Stomach smooth muscle (tissue), 2 donors: ENCODE measurements around the gene MAST2.

Source experiments
- H3K27ac ChIP-seq: one replicate; pipeline ENCODE4 v1.7.0; 2013; ENCODE audit warnings: mild to moderate bottlenecking, low read length, inconsistent platforms
- H3K27me3 ChIP-seq, 2 donors: one replicate each; pipeline ENCODE4 v1.7.0; 2013; ENCODE audit warnings: low read length in 2 of 2; ENCODE audit not compliant: insufficient read depth in 2 of 2, control insufficient read depth in 1 of 2
- H3K36me3 ChIP-seq, 2 donors: one replicate each; pipeline ENCODE4 v1.7.0; 2013; ENCODE audit warnings: low read length in 2 of 2; ENCODE audit not compliant: control insufficient read depth in 2 of 2, insufficient read depth in 2 of 2
- H3K4me1 ChIP-seq: one replicate; pipeline ENCODE4 v1.7.0; 2013; ENCODE audit warnings: low read length; ENCODE audit not compliant: control insufficient read depth, insufficient read depth
- H3K4me3 ChIP-seq, 2 donors: one replicate each; pipeline ENCODE4 v1.7.0; 2013; ENCODE audit warnings: low read length in 2 of 2
- H3K9ac ChIP-seq, 2 donors: one replicate each; pipeline ENCODE4 v1.7.0; 2013; ENCODE audit warnings: low read length in 2 of 2, mild to moderate bottlenecking in 1 of 2
- H3K9me3 ChIP-seq, 2 donors: one replicate each; pipeline ENCODE4 v1.7.0; 2013; ENCODE audit warnings: low read length in 2 of 2; ENCODE audit not compliant: control insufficient read depth in 2 of 2
- donor health status: healthy.
- donor health status: Pancreatic carcinoma.

Gene MAST2

GRCh38 chr1:45814776-45815175 lies 11.4 kb downstream of the MAST2 start:
- peaks cover 2 to 5% of the 10 kb centered on the region in 2 donors for H3K36me3 ChIP-seq
- H3K27me3 ChIP-seq: no peaks in the 10 kb centered on the region
- no peak overlapping the region for H3K9ac ChIP-seq
- H3K27ac ChIP-seq: no peak overlapping the region
- H3K4me3 ChIP-seq: no peak overlapping the region
- no peaks in the 10 kb centered on the region for H3K9me3 ChIP-seq
- no peaks in the 10 kb centered on the region for H3K4me1 ChIP-seq

GRCh38 chr1:45815667-45816458 lies 12.5 kb downstream of the MAST2 start:
- Histone ChIP-seq H3K4me1 (no peaks in the 10 kb centered on the region), H3K4me3 (no peak overlapping the region), H3K36me3 (peaks cover 2 to 5% of the 10 kb centered on the region in 2 donors), H3K27me3 (no peaks in the 10 kb centered on the region), H3K9ac (no peak overlapping the region), H3K9me3 (no peaks in the 10 kb centered on the region), H3K27ac (no peak overlapping the region)

DNA sequence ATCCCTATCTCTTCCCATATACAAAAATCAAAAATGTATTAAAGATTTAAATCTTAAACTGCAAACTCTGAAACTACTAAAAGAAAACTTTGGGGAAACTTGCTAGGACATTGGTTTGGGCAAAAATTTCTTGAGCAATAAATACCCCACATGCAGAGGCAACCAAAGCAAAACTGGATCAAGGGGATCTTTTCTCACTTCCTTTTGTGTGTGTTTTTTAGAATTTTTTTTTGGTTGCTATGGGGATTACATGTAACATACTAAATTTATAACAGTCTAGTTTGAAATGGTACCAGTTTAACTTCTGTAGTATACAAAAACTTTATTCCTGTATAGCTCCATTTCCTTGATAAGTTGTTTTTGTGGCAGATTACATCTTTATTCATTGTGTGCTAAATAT lies 16.8 kb downstream of the MAST2 start:
- H3K4me1 ChIP-seq: no peaks in the 10 kb centered on the region
- peaks cover 0 to 3% of the 10 kb centered on the region in 2 donors for H3K36me3 ChIP-seq
- H3K27ac ChIP-seq: no peak overlapping the region
- H3K9ac ChIP-seq: no peak overlapping the region
- no peak overlapping the region for H3K4me3 ChIP-seq
- no peaks in the 10 kb centered on the region for H3K9me3 ChIP-seq
- no peaks in the 10 kb centered on the region for H3K27me3 ChIP-seq

DNA sequence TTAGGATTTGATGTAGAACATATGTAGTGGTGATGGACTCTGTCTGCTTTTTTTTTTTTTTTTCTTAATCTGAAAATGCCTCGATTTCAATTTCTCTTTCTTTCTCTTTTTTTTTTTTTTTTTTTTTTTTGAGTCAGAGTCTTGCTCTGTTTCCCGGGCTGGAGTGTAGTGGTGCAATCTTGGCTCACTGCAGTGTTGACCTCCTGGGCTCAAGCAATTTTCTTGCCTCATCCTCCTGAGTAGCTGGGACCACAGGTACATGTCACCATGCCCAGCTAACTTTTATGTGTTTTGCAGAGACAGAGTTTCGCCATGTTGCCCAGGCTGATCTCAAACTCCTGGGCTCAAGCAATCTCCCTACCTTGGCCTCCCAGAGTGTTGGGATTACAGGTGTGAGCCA lies 17.4 kb downstream of the MAST2 start:
- Histone ChIP-seq H3K36me3 (peaks cover 0 to 3% of the 10 kb centered on the region in 2 donors), H3K4me1 (no peaks in the 10 kb centered on the region), H3K27me3 (no peaks in the 10 kb centered on the region), H3K9ac (no peak overlapping the region), H3K4me3 (no peak overlapping the region), H3K27ac (no peak overlapping the region), H3K9me3 (no peaks in the 10 kb centered on the region)

DNA sequence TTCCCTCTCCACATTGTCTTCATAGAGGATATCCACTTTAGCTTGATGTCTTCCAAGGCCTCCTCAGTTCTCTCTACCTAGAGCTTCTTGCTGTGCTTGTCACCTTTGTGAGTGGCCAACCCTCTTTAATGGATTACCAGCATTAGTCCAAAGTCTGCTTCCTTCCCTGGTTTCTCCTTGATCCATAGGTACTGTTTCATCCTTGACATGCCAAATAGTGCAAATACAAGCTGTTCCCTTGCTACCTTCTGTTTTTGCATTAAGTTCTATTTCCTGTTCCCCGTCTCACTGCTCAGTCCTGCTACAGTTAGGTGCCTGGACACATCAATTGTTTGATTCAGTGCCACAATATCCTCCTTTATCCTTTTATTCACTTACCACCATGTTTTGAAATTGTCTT lies 19.2 kb downstream of the MAST2 start:
- H3K9me3 ChIP-seq: no peaks in the 10 kb centered on the region
- H3K27ac ChIP-seq: no peak overlapping the region
- H3K9ac ChIP-seq: no peak overlapping the region
- H3K4me3 ChIP-seq: no peak overlapping the region
- no peaks in the 10 kb centered on the region for H3K4me1 ChIP-seq
- no peaks in the 10 kb centered on the region for H3K36me3 ChIP-seq
- no peaks in the 10 kb centered on the region for H3K27me3 ChIP-seq

DNA sequence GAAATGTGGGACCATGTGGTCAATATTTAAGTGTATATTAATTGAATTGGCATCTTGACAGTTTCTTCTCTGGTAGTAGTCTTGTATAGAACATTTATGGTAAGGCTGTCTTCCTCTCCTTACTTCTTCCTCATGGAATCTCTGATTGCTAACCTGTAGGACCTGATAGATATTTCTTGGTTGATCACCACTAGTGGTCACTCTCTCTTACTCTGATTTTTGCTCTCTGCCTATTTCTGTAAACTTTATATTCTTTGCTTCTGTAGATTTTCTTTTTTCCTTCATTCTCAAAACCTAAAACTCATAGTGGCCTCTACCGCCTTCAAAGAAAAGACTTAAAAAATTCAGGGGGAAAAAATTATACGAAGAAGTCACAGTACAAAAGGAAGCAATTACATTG lies 21.2 kb downstream of the MAST2 start:
- H3K4me3 ChIP-seq: no peak overlapping the region

GRCh38 chr1:45827256-45827655 lies 23.8 kb downstream of the MAST2 start:
- Histone ChIP-seq H3K27ac (no peak overlapping the region), H3K4me1 (no peaks in the 10 kb centered on the region), H3K36me3 (peaks cover 2 to 3% of the 10 kb centered on the region in 2 donors), H3K27me3 (no peaks in the 10 kb centered on the region), H3K9ac (no peak overlapping the region), H3K9me3 (no peaks in the 10 kb centered on the region), H3K4me3 (no peak overlapping the region)

More for the DNA sequence above, 21.2 kb downstream of the MAST2 start:
- Histone ChIP-seq H3K9ac (no peak overlapping the region), H3K27ac (no peak overlapping the region), H3K27me3 (no peaks in the 10 kb centered on the region), H3K9me3 (no peaks in the 10 kb centered on the region), H3K4me1 (no peaks in the 10 kb centered on the region), H3K36me3 (no peaks in the 10 kb centered on the region)

DNA sequence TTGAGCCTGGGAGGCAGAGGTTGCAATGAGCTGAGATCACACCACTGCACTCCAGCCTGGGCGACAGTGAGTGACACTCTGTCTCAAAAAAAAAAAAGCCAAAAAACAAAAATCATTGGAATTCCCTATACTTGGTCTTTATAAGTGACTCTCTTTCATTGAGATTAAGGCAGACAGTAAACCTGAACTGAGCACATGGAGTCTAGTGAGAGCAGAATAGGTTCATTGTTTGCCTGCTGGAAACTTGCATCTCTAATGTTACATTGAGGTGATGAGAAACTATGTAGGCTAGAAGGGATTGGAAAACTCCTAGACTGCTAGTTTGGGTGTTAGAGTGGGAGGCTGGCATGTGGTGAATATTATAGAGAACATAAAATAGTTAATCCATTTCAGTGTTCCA lies 25.4 kb downstream of the MAST2 start:
- no peaks in the 10 kb centered on the region for H3K9me3 ChIP-seq
- no peak overlapping the region for H3K9ac ChIP-seq
- H3K36me3 ChIP-seq: peaks cover 2 to 6% of the 10 kb centered on the region in 2 donors
- no peaks in the 10 kb centered on the region for H3K4me1 ChIP-seq
- H3K27ac ChIP-seq: no peak overlapping the region
- H3K27me3 ChIP-seq: no peaks in the 10 kb centered on the region
- no peak overlapping the region for H3K4me3 ChIP-seq

- H3K27ac ChIP-seq: no peak overlapping the region
- H3K36me3 ChIP-seq: peaks cover 2 to 6% of the 10 kb centered on the region in 2 donors
- no peaks in the 10 kb centered on the region for H3K27me3 ChIP-seq
- H3K9ac ChIP-seq: no peak overlapping the region
- H3K4me3 ChIP-seq: no peak overlapping the region
- H3K9me3 ChIP-seq: no peaks in the 10 kb centered on the region
- no peaks in the 10 kb centered on the region for H3K4me1 ChIP-seq
These were observed 29.9 kb downstream of the MAST2 start for GRCh38 chr1:45833361-45833760.

GRCh38 chr1:45834689-45835088 lies 31.3 kb downstream of the MAST2 start:
- H3K9me3 ChIP-seq: no peaks in the 10 kb centered on the region
- H3K4me3 ChIP-seq: no peak overlapping the region
- no peak overlapping the region for H3K9ac ChIP-seq
- H3K27ac ChIP-seq: no peak overlapping the region
- no peaks in the 10 kb centered on the region for H3K27me3 ChIP-seq
- no peaks in the 10 kb centered on the region for H3K4me1 ChIP-seq
- peaks cover 2 to 6% of the 10 kb centered on the region in 2 donors for H3K36me3 ChIP-seq

GRCh38 chr1:45836451-45836850 lies 33.0 kb downstream of the MAST2 start:
- peaks cover 0 to 6% of the 10 kb centered on the region in 2 donors for H3K36me3 ChIP-seq
- H3K27ac ChIP-seq: no peak overlapping the region
- H3K4me1 ChIP-seq: peaks cover 6% of the 10 kb centered on the region
- no peaks in the 10 kb centered on the region for H3K9me3 ChIP-seq
- H3K4me3 ChIP-seq: no peak overlapping the region
- H3K9ac ChIP-seq: no peak overlapping the region
- H3K27me3 ChIP-seq: no peaks in the 10 kb centered on the region
